Measurements from ENCODE around the gene ACER3.

DNA sequence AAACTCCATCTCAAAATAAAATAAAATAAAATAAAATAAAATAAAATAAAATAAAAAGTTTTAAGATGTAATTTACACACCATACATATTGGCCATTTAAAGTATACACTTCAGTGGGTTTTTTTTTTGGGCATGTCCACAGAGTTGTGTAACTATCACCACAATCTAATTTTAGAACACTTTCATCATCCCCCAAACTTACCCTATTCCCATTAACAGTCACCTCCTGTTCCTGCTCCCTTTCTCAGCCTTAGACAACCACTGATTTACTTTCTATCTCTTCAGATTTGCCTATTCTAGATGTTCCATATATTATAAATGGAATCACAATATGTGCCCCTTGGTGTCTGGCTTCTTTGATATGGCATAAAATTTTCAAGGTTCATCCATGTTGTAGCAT is 4.6 kb upstream of the ACER3 start:
- TF ChIP-seq POLR2A (IDR thresholded peaks at IDR 0.05) (no peak), CTCF (IDR thresholded peaks at IDR 0.05 in 4 of 5, conservative IDR thresholded peaks at IDR 0.05 in 1 of 5) (no peak)
